Epithelial cell of esophagus (primary cell): Measurements from ENCODE around the gene WRNIP1.

Source experiments
- DNase-seq: peaks from one replicate; pipeline ENCODE4 v3.0.0; 2010; ENCODE audit warnings: low read depth
- H3K4me3 ChIP-seq: 2 replicates; pipeline ENCODE4 v1.5.1; 2011; ENCODE audit warnings: mild to moderate bottlenecking, low read length, control low read depth
- CTCF ChIP-seq: IDR thresholded peaks from 2 replicates; pipeline ENCODE4 v1.5.1; 2011; ENCODE audit warnings: low read depth, mild to moderate bottlenecking, low read length, control low read depth, inconsistent platforms; ENCODE audit not compliant: insufficient read depth; ENCODE audit errors: missing control alignments

Gene WRNIP1

GRCh38 chr6:2804516-2804915 lies 39.3 kb downstream of the WRNIP1 start:
- TF ChIP-seq CTCF, result no peak
- no peak for DNase-seq
- no peak overlapping the region for H3K4me3 ChIP-seq

- no peak overlapping the region for H3K4me3 ChIP-seq
- no peak for TF ChIP-seq CTCF
- no peak for DNase-seq
These were observed 39.8 kb downstream of the WRNIP1 start for GRCh38 chr6:2805031-2805430.

GRCh38 chr6:2806644-2807043 lies 41.5 kb downstream of the WRNIP1 start:
- H3K4me3 ChIP-seq, result no peak overlapping the region
- TF ChIP-seq CTCF, result no peak
- DNase-seq, result no peak

- no peak for TF ChIP-seq CTCF
- DNase-seq, result peak; percentile 59
- H3K4me3 ChIP-seq, result no peak overlapping the region
These were observed 42.3 kb downstream of the WRNIP1 start for GRCh38 chr6:2807342-2808090.

- no peak for TF ChIP-seq CTCF
- H3K4me3 ChIP-seq, result no peak overlapping the region
- no peak for DNase-seq
These were observed 43.8 kb downstream of the WRNIP1 start for GRCh38 chr6:2809015-2809414.

- TF ChIP-seq CTCF, result no peak
- H3K4me3 ChIP-seq, result no peak overlapping the region
- DNase-seq, result peak; percentile 100
These were observed 45.0 kb downstream of the WRNIP1 start for GRCh38 chr6:2810092-2810671.

- no peak overlapping the region for H3K4me3 ChIP-seq
- no peak for TF ChIP-seq CTCF
- no peak for DNase-seq
These were observed 47.5 kb downstream of the WRNIP1 start for GRCh38 chr6:2812695-2813094.
